Stomach (tissue), 9 donors: Measurements from ENCODE around the gene DNAAF8. TPM values are rescaled to one million over a fixed set of nuclear protein-coding genes. Genes with fewer than 3 reads are reported as not detected.

ENCODE experiments used
- DNase-seq, 2 donors: peaks; one replicate each; pipeline versions ENCODE4 v3.0.0 to v3.0.0-alpha.2; 2013 to 2019
- H3K27ac ChIP-seq, 5 donors: fragments of 200-600 bp in 4 of 5; sonication (generic) in 4 of 5; one replicate each; pipeline ENCODE4 v1.5.1; 2013 to 2019; ENCODE audit warnings: mild to moderate bottlenecking in 1 of 5, moderate library complexity in 1 of 5
- H3K27me3 ChIP-seq, 3 donors: fragments of 200-600 bp; sonication (generic); one replicate each; pipeline ENCODE4 v1.5.1; 2017 to 2019; ENCODE audit warnings: mixed run types in 1 of 3
- H3K36me3 ChIP-seq, 4 donors: fragments of 200-600 bp; sonication (generic); 1 replicate in 3 of 4; 2 replicates in 1 of 4; pipeline ENCODE4 v1.5.1; 2016 to 2019
- H3K4me1 ChIP-seq, 4 donors: fragments of 200-600 bp; sonication (generic); one replicate each; pipeline ENCODE4 v1.5.1; 2016 to 2019
- H3K4me3 ChIP-seq, 4 donors: fragments of 200-600 bp; sonication (generic) in 3 of 4; one replicate each; pipeline ENCODE4 v1.5.1; 2016 to 2019; ENCODE audit warnings: mild to moderate bottlenecking in 1 of 4
- H3K9me3 ChIP-seq, 4 donors: fragments of 200-600 bp; sonication (generic); one replicate each; pipeline ENCODE4 v1.5.1; 2016 to 2019
- EP300 ChIP-seq: sonication (generic); formaldehyde crosslinking; IDR thresholded peaks from one replicate; pipeline ENCODE4 v1.6.1; 2017; ENCODE audit warnings: antibody characterized with exemption
- POLR2A ChIP-seq, 4 donors: fragments of 450-650 bp; IDR thresholded peaks; one replicate each; pipeline ENCODE4 v1.6.1; 2016; ENCODE audit warnings: antibody characterized with exemption in 4 of 4, control low read depth in 2 of 4, mild to moderate bottlenecking in 1 of 4, moderate library complexity in 1 of 4
- POLR2AphosphoS5 ChIP-seq, 3 donors: sonication (generic); formaldehyde crosslinking; IDR thresholded peaks; one replicate each; pipeline ENCODE4 v1.6.1; 2016; ENCODE audit warnings: antibody characterized with exemption in 3 of 3
- WGBS, 5 donors: extraction: QIAGEN DNeasy Blood & Tissue Kit in 3 of 5; methylation state at CpG; one replicate each; pipeline versions ENCODE4 v1.1.5 to v1.1.7; 2013 to 2018; 5-methylcytosine and 5-hydroxymethylcytosine counted together
- intact Hi-C: fragments of 100-400 bp; cut with DNase I; formaldehyde crosslinking; loops from one replicate; pipeline ENCODE4 v1.15.1; 2023; ENCODE audit warnings: low total_unique reads
- polyA plus RNA-seq, 3 donors: library from polyadenylated mRNA; stranded (reverse); fragments of 200-250 nt; gene quantifications; one replicate each; pipeline ENCODE4 v1.2.3, GENCODE V29; 2013
- total RNA-seq, 5 donors: library from RNA; depleted of rRNA; stranded (reverse); fragments of >200 nt; gene quantifications; one replicate each; pipeline versions ENCODE4 v1.1.0 to v1.2.3, GENCODE V29; 2014 to 2016
- TF ChIP-seq, protein P1 (sequence below), 7 experiments: fragments of 450-650 bp in 4 of 7; fragments of 200-600 bp in 3 of 7; sonication (generic) in 3 of 7; IDR thresholded peaks; one replicate each; pipeline ENCODE4 v1.5.1; 2016 to 2019; ENCODE audit warnings: antibody characterized with exemption in 7 of 7, control low read depth in 2 of 7, mild to moderate bottlenecking in 1 of 7
- donor health status: healthy with polysubstance abuse.
- donor health status: Bipolar disorder and iron deficiency.
- donor health status: healthy.

DNAAF8 gene
- total and polyA plus RNA-seq, 8 donors = 0.68 to 1.8 (median 1.2) TPM; not detected in 5

DNA sequence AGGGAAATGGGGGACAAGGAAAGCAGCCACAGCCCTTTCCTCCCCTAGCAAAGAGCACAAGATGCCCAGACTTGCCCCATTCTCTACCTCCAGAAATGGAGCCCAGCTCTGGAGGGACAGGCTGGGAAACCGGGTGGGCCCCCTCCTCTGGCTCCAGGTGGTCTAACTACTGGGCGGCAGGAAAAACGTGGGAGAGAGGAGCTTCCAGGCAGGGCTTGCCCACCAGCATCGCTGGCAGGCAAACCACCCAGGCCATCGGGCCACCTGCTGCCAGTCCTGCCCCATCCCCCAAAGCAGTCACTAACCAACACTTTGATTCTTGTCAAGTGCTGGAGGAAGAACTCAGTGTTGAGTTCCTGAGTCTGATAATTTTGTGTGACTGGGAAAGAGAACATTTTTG, 15.9 kb upstream of the DNAAF8 start:
- intact Hi-C loops = no loop called here
- DNase-seq = no peak

DNA sequence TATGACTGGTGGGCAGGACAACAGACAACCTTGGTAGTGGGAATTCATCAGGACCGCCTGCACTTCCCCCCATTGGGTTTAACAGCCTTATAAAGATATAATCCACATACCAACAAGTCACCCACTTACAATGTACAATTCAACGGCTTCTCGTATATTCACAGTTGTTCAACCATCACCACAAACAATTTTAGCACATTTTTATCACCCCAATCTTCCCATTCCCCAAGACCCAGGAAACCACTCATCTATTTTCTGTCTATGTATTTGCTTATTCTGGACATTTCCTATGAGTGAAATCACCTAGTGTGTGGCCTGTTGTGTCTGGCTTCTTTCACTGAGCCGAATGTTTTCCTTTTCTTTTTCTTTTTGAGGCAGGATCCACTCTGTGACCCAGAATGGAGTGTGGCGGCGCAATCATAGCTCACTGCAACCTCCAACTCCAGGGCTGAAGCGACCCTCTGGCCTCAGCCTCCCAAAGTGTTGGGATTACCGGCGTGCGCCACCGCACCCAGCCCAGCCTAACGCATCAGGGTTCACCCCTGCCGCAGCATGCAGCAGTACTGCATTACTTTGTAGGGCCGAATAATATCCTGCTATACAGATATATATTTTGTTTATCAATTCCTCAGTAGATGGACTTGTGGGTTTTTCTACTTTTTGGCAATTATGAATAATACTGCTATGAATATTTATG, 11.1 kb upstream of the DNAAF8 start:
- H3K27ac ChIP-seq = no peak overlapping the region
- intact Hi-C loops = no loop called here
- H3K4me1 ChIP-seq = no peaks in the 10 kb centered on the region
- peaks cover 21 to 88% (median 83%) of the 10 kb centered on the region in 4 donors for H3K36me3 ChIP-seq
- WGBS, 5 donors = 94 to 97% (median 95%) methylated on average over 14 of the region's 14 CpGs
- H3K9me3 ChIP-seq = no peaks in the 10 kb centered on the region
- TF ChIP-seq, protein P1, sequence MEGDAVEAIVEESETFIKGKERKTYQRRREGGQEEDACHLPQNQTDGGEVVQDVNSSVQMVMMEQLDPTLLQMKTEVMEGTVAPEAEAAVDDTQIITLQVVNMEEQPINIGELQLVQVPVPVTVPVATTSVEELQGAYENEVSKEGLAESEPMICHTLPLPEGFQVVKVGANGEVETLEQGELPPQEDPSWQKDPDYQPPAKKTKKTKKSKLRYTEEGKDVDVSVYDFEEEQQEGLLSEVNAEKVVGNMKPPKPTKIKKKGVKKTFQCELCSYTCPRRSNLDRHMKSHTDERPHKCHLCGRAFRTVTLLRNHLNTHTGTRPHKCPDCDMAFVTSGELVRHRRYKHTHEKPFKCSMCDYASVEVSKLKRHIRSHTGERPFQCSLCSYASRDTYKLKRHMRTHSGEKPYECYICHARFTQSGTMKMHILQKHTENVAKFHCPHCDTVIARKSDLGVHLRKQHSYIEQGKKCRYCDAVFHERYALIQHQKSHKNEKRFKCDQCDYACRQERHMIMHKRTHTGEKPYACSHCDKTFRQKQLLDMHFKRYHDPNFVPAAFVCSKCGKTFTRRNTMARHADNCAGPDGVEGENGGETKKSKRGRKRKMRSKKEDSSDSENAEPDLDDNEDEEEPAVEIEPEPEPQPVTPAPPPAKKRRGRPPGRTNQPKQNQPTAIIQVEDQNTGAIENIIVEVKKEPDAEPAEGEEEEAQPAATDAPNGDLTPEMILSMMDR (IDR thresholded peaks at IDR 0.05) = no peak
- no peak for TF ChIP-seq EP300
- TF ChIP-seq POLR2AphosphoS5 (IDR thresholded peaks at IDR 0.05) = no peak
- TF ChIP-seq POLR2A (IDR thresholded peaks at IDR 0.05) = no peak
- no peak for DNase-seq
- H3K4me3 ChIP-seq = no peak overlapping the region
- no peaks in the 10 kb centered on the region for H3K27me3 ChIP-seq

More for the DNA sequence above, 15.9 kb upstream of the DNAAF8 start:
- Histone ChIP-seq H3K27ac (no peak overlapping the region), H3K36me3 (peaks cover 10 to 82% (median 78%) of the 10 kb centered on the region in 4 donors), H3K4me3 (no peak overlapping the region), H3K27me3 (no peaks in the 10 kb centered on the region), H3K9me3 (no peaks in the 10 kb centered on the region), H3K4me1 (no peaks in the 10 kb centered on the region)
- 76 to 86% (median 82%) methylated on average over 5 of the region's 5 CpGs for WGBS, 5 donors
- no peak for TF ChIP-seq POLR2AphosphoS5 (IDR thresholded peaks at IDR 0.05)
- TF ChIP-seq, protein P1 (IDR thresholded peaks at IDR 0.05) = no peak
- no peak for TF ChIP-seq EP300
- no peak for TF ChIP-seq POLR2A (IDR thresholded peaks at IDR 0.05)

DNA sequence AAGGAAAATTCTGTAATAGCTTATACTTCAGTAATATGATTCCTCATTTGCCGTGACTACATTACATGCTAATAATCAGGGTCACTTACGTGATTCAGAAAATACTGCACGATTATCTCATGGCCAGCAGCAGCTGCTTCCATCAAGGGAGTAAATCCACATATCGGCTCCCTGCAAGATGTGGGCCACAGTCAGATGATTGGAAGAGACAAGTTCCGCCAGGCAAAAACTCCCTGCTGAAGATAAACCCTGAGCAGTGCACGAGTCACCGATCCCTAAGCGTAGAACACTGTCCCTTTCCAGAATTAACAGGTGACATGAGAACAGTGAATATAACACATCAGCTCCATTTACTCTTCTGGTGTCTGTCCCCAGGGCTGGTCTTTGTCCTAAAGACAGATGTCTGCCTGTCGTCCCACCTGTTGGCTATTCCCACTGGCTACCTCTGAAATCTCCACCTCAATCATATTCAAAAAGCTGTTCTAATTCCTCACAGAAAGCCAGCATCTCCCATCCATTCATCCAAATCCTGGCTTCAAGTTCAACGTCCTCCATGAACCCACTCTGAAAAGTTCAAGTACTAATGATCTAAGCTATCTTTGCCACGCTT, 9.6 kb upstream of the DNAAF8 start:
- no peak overlapping the region for H3K4me3 ChIP-seq
- 92 to 93% (median 92%) methylated on average over 11 of the region's 11 CpGs for WGBS, 5 donors
- no peak overlapping the region for H3K27ac ChIP-seq
- H3K36me3 ChIP-seq = peaks cover 31 to 89% (median 85%) of the 10 kb centered on the region in 4 donors
- no peaks in the 10 kb centered on the region for H3K9me3 ChIP-seq
- no peaks in the 10 kb centered on the region for H3K27me3 ChIP-seq
- no peaks in the 10 kb centered on the region for H3K4me1 ChIP-seq
- TF ChIP-seq, protein P1 (IDR thresholded peaks at IDR 0.05) = no peak
- no peak for TF ChIP-seq POLR2AphosphoS5 (IDR thresholded peaks at IDR 0.05)
- no peak for TF ChIP-seq POLR2A (IDR thresholded peaks at IDR 0.05)
- TF ChIP-seq EP300 = no peak
- intact Hi-C loops = no loop called here
- no peak for DNase-seq

DNA sequence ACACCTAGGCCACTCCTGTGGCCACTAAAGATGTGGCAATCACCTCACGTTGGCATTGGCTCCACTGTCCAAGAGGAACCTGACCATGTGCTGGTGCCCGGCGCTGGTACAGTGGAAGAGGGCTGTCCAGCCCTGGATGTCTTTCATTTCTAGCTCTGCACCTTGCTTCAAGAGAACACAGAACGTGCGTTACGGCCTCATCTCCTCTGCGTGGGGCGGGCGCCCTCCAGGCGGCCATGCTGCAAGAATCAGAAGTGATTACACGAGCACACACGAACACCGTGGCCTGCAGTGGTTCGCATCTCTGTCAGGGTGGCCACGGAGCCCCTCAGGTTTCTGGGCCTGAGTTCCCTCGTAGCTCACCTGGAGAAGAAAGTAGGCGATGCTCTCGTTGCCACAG, 7.7 kb upstream of the DNAAF8 start:
- DNase-seq = no peak
- intact Hi-C loops = no loop called here
- no peaks in the 10 kb centered on the region for H3K9me3 ChIP-seq
- H3K36me3 ChIP-seq = peaks cover 31 to 98% (median 93%) of the 10 kb centered on the region in 4 donors
- H3K4me3 ChIP-seq = no peak overlapping the region
- WGBS, 5 donors = 93 to 96% (median 94%) methylated on average over 18 of the region's 18 CpGs
- H3K27ac ChIP-seq = no peak overlapping the region
- H3K4me1 ChIP-seq = no peaks in the 10 kb centered on the region
- H3K27me3 ChIP-seq = no peaks in the 10 kb centered on the region
- TF ChIP-seq POLR2A (IDR thresholded peaks at IDR 0.05) = no peak
- TF ChIP-seq EP300 = no peak
- TF ChIP-seq POLR2AphosphoS5 (IDR thresholded peaks at IDR 0.05) = no peak
- TF ChIP-seq, protein P1 (IDR thresholded peaks at IDR 0.05) = no peak
